A549 (cell line): Measurements from ENCODE around the gene XPNPEP1.

ENCODE experiments used
- CHD2 ChIP-seq: fragments of 150-350 bp; IDR thresholded peaks from 2 replicates; pipeline ENCODE4 v1.6.1; 2014; ENCODE audit warnings: low read length; ENCODE audit not compliant: partially characterized antibody
- CTCF ChIP-seq: fragments of >200 bp; sonication (Bioruptor Twin); formaldehyde crosslinking; IDR thresholded peaks from 3 replicates; pipeline ENCODE4 v1.5.1; 2016
- EP300 ChIP-seq, 2 experiments: fragments of >200 bp; sonication (Bioruptor Twin); formaldehyde crosslinking; IDR thresholded peaks; 2 replicates in 1 of 2; 3 replicates in 1 of 2; pipeline ENCODE4 v1.6.1; 2016 to 2017
- JUNB ChIP-seq: fragments of >200 bp; sonication (Bioruptor Twin); formaldehyde crosslinking; IDR thresholded peaks from 2 replicates; pipeline ENCODE4 v1.6.1; 2016
- KDM1A ChIP-seq: fragments of 200-600 bp; sonication (generic); IDR thresholded peaks from 2 replicates; pipeline ENCODE4 v1.6.1; 2016; ENCODE audit warnings: low read depth, mild to moderate bottlenecking
- POLR2A ChIP-seq: IDR thresholded peaks from 2 replicates; pipeline ENCODE4 v1.6.1; 2012; ENCODE audit warnings: mild to moderate bottlenecking, low read length
- SMC3 ChIP-seq: fragments of >200 bp; sonication (Bioruptor Twin); formaldehyde crosslinking; IDR thresholded peaks from 3 replicates; pipeline ENCODE4 v1.6.1; 2018; ENCODE audit warnings: inconsistent platforms

GRCh38 chr10:109931163-109931562 lies 7.9 kb upstream of the XPNPEP1 start:
- TF ChIP-seq POLR2A, result no peak
- TF ChIP-seq CHD2, result no peak
- no peak for TF ChIP-seq EP300 (IDR thresholded peaks at IDR 0.05)
- TF ChIP-seq CTCF, result no peak
- TF ChIP-seq JUNB, result no peak
- TF ChIP-seq SMC3, result no peak
- TF ChIP-seq KDM1A, result no peak
